PC-9 (cell line): ENCODE data around the gene TMEM147. TPM values are rescaled to one million over a fixed set of nuclear protein-coding genes. Genes with fewer than 3 reads are reported as not detected.

Experiments used
- Bru-seq: library from RNA; stranded (reverse); fragments of 400-500 nt; gene quantifications from one replicate; lab custom pipeline; 2021; lab: Mats Ljungman, UMichigan
- BruChase-seq, 2 experiments: library from RNA; stranded (reverse); fragments of 400-500 nt; gene quantifications; one replicate each; lab custom pipeline; 2021; lab: Mats Ljungman, UMichigan
- BruUV-seq: library from RNA; stranded (reverse); fragments of 400-500 nt; replicated peaks from 2 replicates; lab custom pipeline; 2021; lab: Mats Ljungman, UMichigan
- CTCF ChIA-PET: fragments of 300-600 bp; sonication (Branson Sonifier 250); formaldehyde crosslinking; loops from one replicate; lab custom pipeline; 2022; ENCODE audit warnings: antibody characterized with exemption; lab: Charles Lee
- POLR2A ChIA-PET: fragments of 300-600 bp; sonication (Branson Sonifier 250); formaldehyde crosslinking; loops from one replicate; lab custom pipeline; 2022; ENCODE audit warnings: antibody characterized with exemption; ENCODE audit not compliant: unreplicated experiment; lab: Charles Lee
- DNase-seq, 2 experiments: peaks; one replicate each; pipeline versions ENCODE4 v3.0.0 to v3.0.0-alpha.2; 2015 to 2022; ENCODE audit warnings: mixed read lengths in 1 of 2
- H2AFZ ChIP-seq: fragments of 200-600 bp; sonication (generic); 2 replicates; pipeline ENCODE4 v1.8.1; 2017; ENCODE audit warnings: antibody characterized with exemption
- H3F3A ChIP-seq: fragments of 200-600 bp; sonication (generic); 2 replicates; pipeline ENCODE4 v1.8.1; 2017; ENCODE audit warnings: antibody characterized with exemption, mild to moderate bottlenecking, low read depth; ENCODE audit not compliant: insufficient read depth
- H3K27ac ChIP-seq: fragments of 200-600 bp; sonication (generic); 2 replicates; pipeline ENCODE4 v1.6.1; 2016; ENCODE audit warnings: mixed run types
- H3K27me3 ChIP-seq: fragments of 200-600 bp; sonication (generic); 2 replicates; pipeline ENCODE4 v1.6.1; 2016; ENCODE audit warnings: low read depth, mixed run types; ENCODE audit not compliant: insufficient read depth
- H3K36me3 ChIP-seq: fragments of 200-600 bp; sonication (generic); 2 replicates; pipeline ENCODE4 v1.6.1; 2016; ENCODE audit warnings: low read depth, mixed run types
- H3K4me1 ChIP-seq: fragments of 200-600 bp; sonication (generic); replicated peaks from 2 replicates; pipeline ENCODE4 v1.6.1; 2016; ENCODE audit warnings: mixed run types; ENCODE audit not compliant: insufficient read depth
- H3K4me2 ChIP-seq: fragments of 200-600 bp; sonication (generic); 2 replicates; pipeline ENCODE4 v1.6.1; 2017; ENCODE audit warnings: mixed run types
- H3K4me3 ChIP-seq: fragments of 200-600 bp; sonication (generic); 2 replicates; pipeline ENCODE4 v1.6.1; 2016; ENCODE audit warnings: mixed run types
- H3K79me2 ChIP-seq: fragments of 200-600 bp; sonication (generic); 2 replicates; pipeline ENCODE4 v1.6.1; 2017; ENCODE audit warnings: low read depth, mixed run types
- H3K9me2 ChIP-seq: fragments of 200-600 bp; sonication (generic); 2 replicates; pipeline ENCODE4 v1.8.1; 2017; ENCODE audit warnings: mild to moderate bottlenecking; ENCODE audit not compliant: insufficient read depth
- H3K9me3 ChIP-seq: fragments of 200-600 bp; sonication (generic); 2 replicates; pipeline ENCODE4 v1.8.1; 2016; ENCODE audit warnings: low read depth; ENCODE audit not compliant: insufficient read depth
- H4K20me1 ChIP-seq: fragments of 200-600 bp; sonication (generic); 2 replicates; pipeline ENCODE4 v1.8.1; 2017; ENCODE audit not compliant: insufficient read depth
- EZH2 ChIP-seq: fragments of 200-600 bp; sonication (generic); IDR thresholded peaks from 2 replicates; pipeline ENCODE4 v1.8.0; 2017; ENCODE audit warnings: antibody characterized with exemption, low read depth
- intact Hi-C: fragments of 100-400 bp; cut with micrococcal nuclease; formaldehyde crosslinking; loops from one replicate; pipeline ENCODE4 v1.10.0; 2022; ENCODE audit not compliant: unreplicated experiment
- long read RNA-seq: library from polyadenylated mRNA; stranded (forward); transcript quantifications from one replicate; pipeline ENCODE4 v2.0.0, GENCODE V29; 2022
- total RNA-seq: library from RNA; stranded (reverse); gene quantifications from 2 replicates; pipeline ENCODE4 v1.2.3, GENCODE V29; 2021
- TF ChIP-seq, protein P1 (sequence below): fragments of 200-600 bp; sonication (generic); conservative IDR thresholded peaks from 2 replicates; pipeline ENCODE4 v1.6.1; 2017; ENCODE audit warnings: mixed run types, antibody characterized with exemption, mild to moderate bottlenecking, moderate library complexity

The TMEM147 gene
- 82.6 and 95.9 TPM in 2 replicates for total RNA-seq
- Bru-seq, nascent RNA, result percentile 61 among the genes with signal in this experiment
- percentile 73 among the genes with signal in this experiment for BruChase-seq, experiment 1, labeled RNA remaining after a 2-hour chase
- percentile 89 among the genes with signal in this experiment for BruChase-seq, experiment 2, labeled RNA remaining after a 6-hour chase
- long read RNA-seq, transcript TMEM147-202 (6 exons, 935 nt), result minor isoform, 5 of 245 reads
- long read RNA-seq, transcript TMEM147-201 (7 exons, 899 nt), result major isoform, 218 of 245 reads
- long read RNA-seq, partial matches to known transcripts, result 3 of 245 reads
- long read RNA-seq, other reads (novel, unspliced or antisense), result 15 of 245 reads

GRCh38 chr19:35545001-35545854 is at the start of gene TMEM147:
Gene TMEM147, plus strand, starts transcription at chr19:35545626. Its CDS starts 114 bp downstream, at chr19:35545740.
- intact Hi-C loops, result loop anchor here (1.0 to 5.0 kb wide), 4 partner anchors 35 to 387 kb away; partner anchors contain the start of gene ETV2
- Histone ChIP-seq H3K36me3 (peaks cover 6% of the 10 kb centered on the region; the same call in 1 of the 2 replicates), H4K20me1 (no peaks in the 10 kb centered on the region; the same call in 1 of the 2 replicates), H3K4me2 (peak within 1 kb of the TSS; percentile 98), H3K27ac (peak within 1 kb of the TSS; percentile 59), H3K9me2 (no peaks in the 10 kb centered on the region), H3K4me1 (peaks cover 14% of the 10 kb centered on the region), H3K79me2 (peaks cover 42% of the 10 kb centered on the region), H3K27me3 (no peaks in the 10 kb centered on the region), H2AFZ (peak within 1 kb of the TSS; percentile 99), H3K9me3 (no peaks in the 10 kb centered on the region), H3F3A (no peaks in the 10 kb centered on the region), H3K4me3 (peak within 1 kb of the TSS; percentile 100)
- DNase-seq, result peak; percentile 66 to 90
- CTCF ChIA-PET, result interaction anchor here (0.5 kb wide), 1 partner anchor 74 kb away, joined by 4 read pairs; no protein-coding TSS in a partner anchor
- TSS peak; percentile 72 for BruUV-seq
- TF ChIP-seq EZH2, result no peak
- TF ChIP-seq, protein P1, sequence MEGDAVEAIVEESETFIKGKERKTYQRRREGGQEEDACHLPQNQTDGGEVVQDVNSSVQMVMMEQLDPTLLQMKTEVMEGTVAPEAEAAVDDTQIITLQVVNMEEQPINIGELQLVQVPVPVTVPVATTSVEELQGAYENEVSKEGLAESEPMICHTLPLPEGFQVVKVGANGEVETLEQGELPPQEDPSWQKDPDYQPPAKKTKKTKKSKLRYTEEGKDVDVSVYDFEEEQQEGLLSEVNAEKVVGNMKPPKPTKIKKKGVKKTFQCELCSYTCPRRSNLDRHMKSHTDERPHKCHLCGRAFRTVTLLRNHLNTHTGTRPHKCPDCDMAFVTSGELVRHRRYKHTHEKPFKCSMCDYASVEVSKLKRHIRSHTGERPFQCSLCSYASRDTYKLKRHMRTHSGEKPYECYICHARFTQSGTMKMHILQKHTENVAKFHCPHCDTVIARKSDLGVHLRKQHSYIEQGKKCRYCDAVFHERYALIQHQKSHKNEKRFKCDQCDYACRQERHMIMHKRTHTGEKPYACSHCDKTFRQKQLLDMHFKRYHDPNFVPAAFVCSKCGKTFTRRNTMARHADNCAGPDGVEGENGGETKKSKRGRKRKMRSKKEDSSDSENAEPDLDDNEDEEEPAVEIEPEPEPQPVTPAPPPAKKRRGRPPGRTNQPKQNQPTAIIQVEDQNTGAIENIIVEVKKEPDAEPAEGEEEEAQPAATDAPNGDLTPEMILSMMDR, result no peak
- POLR2A ChIA-PET, result no interaction called here

DNA sequence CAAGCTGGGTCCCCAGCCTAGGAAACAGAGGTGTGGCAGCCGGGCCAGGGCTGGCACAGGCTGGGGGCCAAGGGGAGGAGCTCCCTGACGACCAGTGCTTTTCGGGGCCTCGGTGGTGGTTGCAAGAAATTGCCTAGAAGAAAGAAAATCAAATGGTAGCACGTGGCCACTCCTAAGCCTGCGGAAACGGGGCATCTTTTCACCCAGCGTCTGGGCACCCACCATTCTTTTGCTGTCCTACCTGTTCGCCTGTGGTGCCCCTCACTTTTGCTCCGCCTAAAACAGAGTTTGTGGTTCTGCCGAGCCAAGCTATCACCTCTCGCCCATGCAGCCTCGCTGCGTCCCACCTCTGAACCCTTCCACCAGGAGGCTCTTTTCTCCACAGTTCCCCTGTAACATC is 48.0 kb upstream of the TMEM147 start:
- H3K79me2 ChIP-seq, result no peaks in the 10 kb centered on the region
- no peaks in the 10 kb centered on the region for H3K9me2 ChIP-seq
- no peak overlapping the region for H3K4me2 ChIP-seq
- H3K4me3 ChIP-seq, result no peak overlapping the region
- no peaks in the 10 kb centered on the region; the same call in 1 of the 2 replicates for H4K20me1 ChIP-seq
- no peaks in the 10 kb centered on the region for H3K4me1 ChIP-seq
- H3K27me3 ChIP-seq, result no peaks in the 10 kb centered on the region
- H2AFZ ChIP-seq, result no peak overlapping the region
- no peak for DNase-seq
- H3F3A ChIP-seq, result peaks cover 6% of the 10 kb centered on the region; the same call in 1 of the 2 replicates
- TF ChIP-seq, protein P1, result no peak
- TF ChIP-seq EZH2, result no peak
- H3K9me3 ChIP-seq, result no peaks in the 10 kb centered on the region
- no TSS peak for BruUV-seq
- POLR2A ChIA-PET, result interaction anchor here (1.0 kb wide), 1 partner anchor 13 kb away, joined by 4 read pairs; no protein-coding TSS in a partner anchor
- H3K27ac ChIP-seq, result no peak overlapping the region
- intact Hi-C loops, result no loop called here
- no peaks in the 10 kb centered on the region for H3K36me3 ChIP-seq
- CTCF ChIA-PET, result no interaction called here

- Histone ChIP-seq H3K4me3 (no peak overlapping the region), H3K9me3 (no peaks in the 10 kb centered on the region), H3K79me2 (no peaks in the 10 kb centered on the region), H2AFZ (no peak overlapping the region), H4K20me1 (no peaks in the 10 kb centered on the region; the same call in 1 of the 2 replicates), H3K36me3 (no peaks in the 10 kb centered on the region), H3K27ac (no peak overlapping the region), H3K4me1 (no peaks in the 10 kb centered on the region), H3K9me2 (no peaks in the 10 kb centered on the region), H3K4me2 (no peak overlapping the region), H3K27me3 (no peaks in the 10 kb centered on the region), H3F3A (peaks cover 6% of the 10 kb centered on the region; the same call in 1 of the 2 replicates)
- ChIA-PET POLR2A (no interaction called here), CTCF (no interaction called here)
- intact Hi-C loops, result no loop called here
- no peak for DNase-seq
- BruUV-seq, result no TSS peak
- TF ChIP-seq EZH2, result no peak
- TF ChIP-seq, protein P1, result no peak
Measured at GRCh38 chr19:35498220-35498619, 47.2 kb upstream of the TMEM147 start.
